HepG2 (cell line): ENCODE measurements around the gene ITGB6. TPM values are rescaled to one million over a fixed set of nuclear protein-coding genes. Genes with fewer than 3 reads are reported as not detected.

Experiments used
- ATAC-seq: fragments of 200-7000 bp; cut with Tn5 transposase; 3 replicates; pipeline ENCODE4 v1.9.1; 2020; ENCODE audit warnings: mild to moderate bottlenecking, moderate library complexity
- BruUV-seq: library from RNA; stranded (reverse); fragments of 400-500 nt; replicated peaks from 2 replicates; lab custom pipeline; 2021; lab: Mats Ljungman, UMichigan
- CTCF ChIA-PET: fragments of 300-600 bp; formaldehyde crosslinking; extraction: SDS; loops from one replicate; lab custom pipeline; 2021; ENCODE audit warnings: low total read pairs, inconsistent platforms, low intra/inter-chr PET ratio; lab: Yijun Ruan, JAX
- POLR2A ChIA-PET: fragments of 350-600 bp; sonication (Branson Sonifier 250); formaldehyde crosslinking; loops from one replicate; lab custom pipeline; 2020; ENCODE audit warnings: antibody characterized with exemption, inconsistent platforms; lab: Yijun Ruan, JAX
- DNase-seq: peaks from one replicate; pipeline ENCODE4 v3.0.0-alpha.2; 2015; ENCODE audit warnings: low spot score
- FAIRE-seq: peaks from 3 replicates; lab custom pipeline; 2011; peaks lifted over from hg19 to GRCh38; lab: Jason Lieb, UNC
- H2AFZ ChIP-seq: one replicate; pipeline ENCODE4 v1.6.1; 2011; ENCODE audit warnings: low read length, inconsistent platforms
- H3K27ac ChIP-seq: fragments of 300-600 bp; 3 replicates; pipeline ENCODE4 v1.8.0; 2011; ENCODE audit warnings: mixed run types, mild to moderate bottlenecking, mixed read lengths, low read length, inconsistent platforms; ENCODE audit not compliant: insufficient read depth; ENCODE audit errors: extremely low read length
- H3K27me3 ChIP-seq, 2 experiments: fragments of 200-600 bp in 1 of 2; 2 replicates in 1 of 2; 3 replicates in 1 of 2; pipeline versions ENCODE4 v1.6.0 to v1.8.0; 2011; ENCODE audit warnings: low read length in 2 of 2, mild to moderate bottlenecking in 2 of 2, moderate library complexity in 2 of 2, inconsistent platforms in 1 of 2; ENCODE audit not compliant: insufficient read depth in 2 of 2, control insufficient read depth in 1 of 2
- H3K36me3 ChIP-seq, 2 experiments: fragments of 200-600 bp in 1 of 2; replicated peaks in 1 of 2; 2 replicates in 1 of 2; 3 replicates in 1 of 2; pipeline versions ENCODE4 v1.5.1 to v1.8.0; 2011; ENCODE audit warnings: low read length in 2 of 2, inconsistent platforms in 1 of 2; ENCODE audit not compliant: insufficient read depth in 2 of 2, control insufficient read depth in 1 of 2
- H3K4me1 ChIP-seq: 2 replicates; pipeline ENCODE4 v1.5.1; 2012; ENCODE audit warnings: low read length, inconsistent platforms; ENCODE audit not compliant: insufficient read depth
- H3K4me2 ChIP-seq: 2 replicates; pipeline ENCODE4 v1.6.0; 2011; ENCODE audit warnings: low read depth, low read length, inconsistent platforms
- H3K4me3 ChIP-seq, 3 experiments: fragments of 200-600 bp in 1 of 3; sonication (generic), shearing (Covaris generic) in 1 of 3; replicated peaks in 1 of 3; 2 replicates each; pipeline ENCODE4 v1.5.1; 2011 to 2016; ENCODE audit warnings: low read length in 3 of 3, inconsistent platforms in 2 of 3, low read depth in 2 of 3, mild to moderate bottlenecking in 2 of 3, control low read depth in 1 of 3, mixed read lengths in 1 of 3; ENCODE audit not compliant: insufficient read depth in 1 of 3
- H3K79me2 ChIP-seq: one replicate; pipeline ENCODE4 v1.6.1; 2011; ENCODE audit warnings: low read length, inconsistent platforms; ENCODE audit not compliant: insufficient read depth
- H3K9ac ChIP-seq: 2 replicates; pipeline ENCODE4 v1.6.0; 2011; ENCODE audit warnings: mild to moderate bottlenecking, low read depth, low read length, inconsistent platforms; ENCODE audit not compliant: insufficient read depth
- H3K9me3 ChIP-seq: 2 replicates; pipeline ENCODE4 v1.5.1; 2012; ENCODE audit warnings: mild to moderate bottlenecking, low read length
- H4K20me1 ChIP-seq: 2 replicates; pipeline ENCODE4 v1.6.0; 2011; ENCODE audit warnings: inconsistent platforms, mild to moderate bottlenecking, low read length, moderate library complexity; ENCODE audit not compliant: insufficient read depth
- CBX2 ChIP-seq, 2 experiments: fragments of 200-600 bp in 1 of 2; sonication (generic); formaldehyde crosslinking in 1 of 2; IDR thresholded peaks; 2 replicates each; pipeline versions ENCODE4 v1.7.0 to v1.8.1; 2018 to 2022; ENCODE audit warnings: low read depth in 2 of 2, low read length in 1 of 2, mild to moderate bottlenecking in 1 of 2, missing genetic modification reagents in 1 of 2
- DRAP1 ChIP-seq: IDR thresholded peaks from 2 replicates; pipeline ENCODE4 v1.6.1; 2016; ENCODE audit warnings: missing genetic modification reagents, missing compliant biosample characterization
- MEIS1 ChIP-seq: sonication (generic); formaldehyde crosslinking; IDR thresholded peaks from 2 replicates; pipeline ENCODE4 v1.9.0; 2021; ENCODE audit warnings: mild to moderate bottlenecking, missing genetic modification reagents, moderate library complexity, borderline replicate concordance
- POGK ChIP-seq: sonication (generic); formaldehyde crosslinking; conservative IDR thresholded peaks from 2 replicates; pipeline ENCODE4 v1.8.0; 2022; ENCODE audit warnings: mild to moderate bottlenecking, moderate library complexity, missing genetic modification reagents
- RAD51 ChIP-seq: fragments of 450-650 bp; IDR thresholded peaks from 2 replicates; pipeline ENCODE4 v1.6.1; 2016; ENCODE audit warnings: borderline replicate concordance
- SATB2 ChIP-seq: sonication (generic); formaldehyde crosslinking; IDR thresholded peaks from 2 replicates; pipeline ENCODE4 v1.5.0; 2020; ENCODE audit warnings: missing genetic modification reagents
- SOX5 ChIP-seq: IDR thresholded peaks from 2 replicates; pipeline ENCODE4 v1.6.1; 2016; ENCODE audit warnings: borderline replicate concordance
- U2AF1 ChIP-seq: fragments of 200-400 bp; formaldehyde crosslinking; optimal IDR thresholded peaks from 2 replicates; pipeline ENCODE3; 2017; ENCODE audit warnings: mild to moderate bottlenecking, low read depth, low read length
- XRCC5 ChIP-seq: fragments of 200-400 bp; formaldehyde crosslinking; optimal IDR thresholded peaks from 2 replicates; pipeline ENCODE3; 2017; ENCODE audit warnings: mild to moderate bottlenecking, low read length
- WGBS: methylation state at CpG from one replicate; pipeline ENCODE4 v1.1.6; 2017; ENCODE audit warnings: low lambda C conversion rate; 5-methylcytosine and 5-hydroxymethylcytosine counted together
- in situ Hi-C: cut with HindIII; loops from 2 replicates; pipeline ENCODE4 v1.10.0; 2017; ENCODE audit warnings: low pct_unique_long_range_greater_than_20kb; ENCODE audit not compliant: extremely low pct_ligation_motif_present
- intact Hi-C: fragments of 100-400 bp; cut with micrococcal nuclease; formaldehyde crosslinking; loops from one replicate; pipeline ENCODE4 v1.10.0; 2022; ENCODE audit not compliant: unreplicated experiment
- polyA plus RNA-seq, 8 experiments: library from polyadenylated mRNA; depleted of rRNA in 3 of 8; stranded (reverse) in 7 of 8; unstranded in 1 of 8; fragments of >200 nt; fragmentation: Illumina TruSeq in 4 of 8; extraction: Trizol in 4 of 8; gene quantifications; 2 replicates each; pipeline versions ENCODE4 v1.2.1 to v1.2.3, GENCODE V29; 2011 to 2016; ENCODE audit warnings: low read depth in 4 of 8, missing spikeins in 1 of 8, mixed read lengths in 1 of 8; ENCODE audit not compliant: insufficient read depth in 1 of 8
- total RNA-seq, 5 experiments: library from RNA; depleted of rRNA; stranded (reverse); fragments of >200 nt; fragmentation: Illumina TruSeq; extraction: Trizol; gene quantifications; 2 replicates each; pipeline ENCODE4 v1.2.3, GENCODE V29; 2016; ENCODE audit warnings: low read depth in 1 of 5
- TF ChIP-seq, protein P1 (sequence below): sonication (generic); formaldehyde crosslinking; IDR thresholded peaks from 2 replicates; pipeline ENCODE4 v1.5.1; 2020; ENCODE audit warnings: mild to moderate bottlenecking, missing genetic modification reagents

Gene ITGB6
- total and polyA plus RNA-seq, 2 of the 13 experiments (the other 11 are each of a cell fraction or from before 2014, with no cell fraction given), result not detected

DNA sequence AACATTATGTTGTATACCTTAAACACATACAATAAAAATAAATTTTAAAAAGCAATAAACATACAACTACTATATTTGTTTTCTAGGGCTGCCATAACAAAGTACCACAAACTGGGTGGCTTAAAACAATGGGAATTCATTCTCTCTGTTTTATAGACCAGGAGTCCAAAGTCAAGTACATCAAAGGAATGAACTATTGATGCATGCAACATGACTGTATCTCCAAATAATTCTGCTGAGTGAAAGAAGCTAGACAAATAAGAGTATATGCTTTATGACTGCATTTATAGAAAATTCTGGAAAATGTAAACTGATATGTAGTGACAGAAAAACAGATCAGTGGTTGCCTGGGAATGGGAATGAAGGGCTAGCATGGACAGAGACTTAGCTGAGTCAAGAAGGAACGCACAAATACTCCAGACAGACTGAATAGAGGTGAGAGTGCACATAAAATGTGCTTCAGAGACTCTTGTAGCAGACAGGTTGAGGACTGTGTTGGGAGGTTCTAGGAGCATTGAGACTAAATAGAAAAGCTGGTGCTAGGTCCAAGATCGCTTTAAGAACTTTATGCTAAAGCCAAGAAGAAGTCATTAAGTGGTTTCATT is 126.7 kb downstream of the ITGB6 start:
- intact Hi-C loops, result no loop called here
- no peaks in the 10 kb centered on the region for H3K79me2 ChIP-seq
- CTCF ChIA-PET, result no interaction called here
- in situ Hi-C loops, result no loop called here
- no peak overlapping the region for H3K4me2 ChIP-seq
- BruUV-seq, result no TSS peak
- H3K4me1 ChIP-seq, result no peaks in the 10 kb centered on the region
- no peak overlapping the region for H2AFZ ChIP-seq
- H3K9ac ChIP-seq, result no peak overlapping the region
- H4K20me1 ChIP-seq, result no peaks in the 10 kb centered on the region
- no peak for FAIRE-seq
- peaks cover 16% of the 10 kb centered on the region for H3K9me3 ChIP-seq
- ATAC-seq, result no peak; the same call in 2 of the 3 replicates
- no peaks in the 10 kb centered on the region for H3K36me3 ChIP-seq
- WGBS, result 2% methylated on average over 2 of the region's 2 CpGs
- POLR2A ChIA-PET, result no interaction called here
- no peak overlapping the region for H3K27ac ChIP-seq
- H3K4me3 ChIP-seq, result no peak overlapping the region
- 0 out of 2 replicates have a peak, but pooled peaks have one; percentile 14 for TF ChIP-seq SOX5
- no peak for TF ChIP-seq POGK (CRISPR knock-in tag)
- DNase-seq, result peak; percentile 12
- H3K27me3 ChIP-seq, result no peaks in the 10 kb centered on the region

DNA sequence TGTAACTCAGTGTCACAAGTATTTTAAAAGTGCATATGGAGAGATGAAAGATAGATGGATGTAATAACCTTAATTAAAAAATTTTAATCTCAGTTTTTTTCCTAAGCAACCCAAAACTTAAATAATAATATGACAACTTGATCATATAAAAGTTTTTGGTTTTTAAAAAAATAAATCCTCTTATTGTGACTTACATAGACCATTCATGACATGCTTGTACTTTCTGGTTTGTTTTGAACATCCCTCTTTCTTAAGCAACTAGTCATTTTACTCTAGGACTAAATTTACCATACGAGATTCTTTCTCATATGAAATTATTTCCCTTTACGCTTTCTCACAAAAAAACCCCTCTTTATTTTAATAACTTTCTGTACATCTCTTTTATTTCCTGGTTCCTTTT is 131.2 kb downstream of the ITGB6 start:
- peaks cover 17% of the 10 kb centered on the region for H3K9me3 ChIP-seq
- no peaks in the 10 kb centered on the region for H3K79me2 ChIP-seq
- no peak for ATAC-seq
- H3K27me3 ChIP-seq, result peaks cover 0 to 4% of the 10 kb centered on the region in 2 experiments; a peak in 1 of 5 replicates
- CTCF ChIA-PET, result no interaction called here
- H2AFZ ChIP-seq, result no peak overlapping the region
- intact Hi-C loops (no loop called here), in situ Hi-C loops (no loop called here)
- no peak overlapping the region for H3K4me3 ChIP-seq
- no peak overlapping the region for H3K4me2 ChIP-seq
- H3K9ac ChIP-seq, result no peak overlapping the region
- WGBS, result 24% methylated on average over 2 of the region's 2 CpGs
- H3K4me1 ChIP-seq, result no peaks in the 10 kb centered on the region
- POLR2A ChIA-PET, result no interaction called here
- H3K27ac ChIP-seq, result no peak overlapping the region
- no peak for FAIRE-seq
- H4K20me1 ChIP-seq, result no peaks in the 10 kb centered on the region
- no TSS peak for BruUV-seq
- H3K36me3 ChIP-seq, result no peaks in the 10 kb centered on the region
- no peak for DNase-seq
- TF ChIP-seq XRCC5 (no peak), RAD51 (no peak), U2AF1 (no peak), SATB2 (no peak), DRAP1 (CRISPR knock-in tag) (no peak), CBX2 (IDR thresholded peaks at IDR 0.05; ENCODE audit: low read depth, low read length) (no peak), CBX2 (CRISPR knock-in tag; IDR thresholded peaks at IDR 0.05; ENCODE audit: low read depth) (no peak), MEIS1 (CRISPR knock-in tag) (no peak)
- TF ChIP-seq, protein P1, sequence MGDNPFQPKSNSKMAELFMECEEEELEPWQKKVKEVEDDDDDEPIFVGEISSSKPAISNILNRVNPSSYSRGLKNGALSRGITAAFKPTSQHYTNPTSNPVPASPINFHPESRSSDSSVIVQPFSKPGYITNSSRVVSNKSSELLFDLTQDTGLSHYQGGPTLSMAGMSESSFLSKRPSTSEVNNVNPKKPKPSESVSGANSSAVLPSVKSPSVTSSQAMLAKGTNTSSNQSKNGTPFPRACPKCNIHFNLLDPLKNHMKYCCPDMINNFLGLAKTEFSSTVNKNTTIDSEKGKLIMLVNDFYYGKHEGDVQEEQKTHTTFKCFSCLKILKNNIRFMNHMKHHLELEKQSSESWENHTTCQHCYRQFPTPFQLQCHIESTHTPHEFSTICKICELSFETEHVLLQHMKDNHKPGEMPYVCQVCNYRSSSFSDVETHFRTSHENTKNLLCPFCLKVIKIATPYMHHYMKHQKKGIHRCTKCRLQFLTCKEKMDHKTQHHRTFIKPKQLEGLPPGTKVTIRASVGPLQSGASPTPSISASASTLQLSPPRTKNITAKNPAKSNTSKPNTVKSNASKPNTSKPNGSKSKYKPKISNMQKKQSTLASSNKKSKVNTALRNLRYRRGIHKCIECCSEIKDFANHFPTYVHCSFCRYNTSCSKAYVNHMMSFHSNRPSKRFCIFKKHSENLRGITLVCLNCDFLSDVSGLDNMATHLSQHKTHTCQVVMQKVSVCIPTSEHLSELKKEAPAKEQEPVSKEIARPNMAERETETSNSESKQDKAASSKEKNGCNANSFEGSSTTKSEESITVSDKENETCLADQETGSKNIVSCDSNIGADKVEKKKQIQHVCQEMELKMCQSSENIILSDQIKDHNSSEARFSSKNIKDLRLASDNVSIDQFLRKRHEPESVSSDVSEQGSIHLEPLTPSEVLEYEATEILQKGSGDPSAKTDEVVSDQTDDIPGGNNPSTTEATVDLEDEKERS (CRISPR knock-in tag), result no peak
